Skeletal muscle tissue (tissue), 4 donors: ENCODE results near the gene MALT1. TPM values are rescaled to one million over a fixed set of nuclear protein-coding genes. Genes with fewer than 3 reads are reported as not detected.

Experiments
- H3K27ac ChIP-seq: one replicate; pipeline ENCODE4 v1.7.0; 2013; ENCODE audit warnings: mild to moderate bottlenecking, low read depth, low read length, inconsistent platforms
- H3K27me3 ChIP-seq, 3 donors: one replicate each; pipeline ENCODE4 v1.7.0; 2013; ENCODE audit warnings: low read length in 3 of 3; ENCODE audit not compliant: control insufficient read depth in 3 of 3, insufficient read depth in 3 of 3
- H3K36me3 ChIP-seq, 3 donors: one replicate each; pipeline ENCODE4 v1.7.0; 2013; ENCODE audit warnings: low read length in 3 of 3; ENCODE audit not compliant: control insufficient read depth in 3 of 3, insufficient read depth in 3 of 3
- H3K4me1 ChIP-seq, 3 donors: one replicate each; pipeline ENCODE4 v1.7.0; 2013; ENCODE audit warnings: low read length in 3 of 3, mild to moderate bottlenecking in 3 of 3; ENCODE audit not compliant: control insufficient read depth in 3 of 3, insufficient read depth in 3 of 3
- H3K4me3 ChIP-seq, 3 donors: one replicate each; pipeline ENCODE4 v1.7.0; 2013; ENCODE audit warnings: low read length in 3 of 3
- H3K9ac ChIP-seq, 3 donors: one replicate each; pipeline ENCODE4 v1.7.0; 2013; ENCODE audit warnings: low read length in 3 of 3, mild to moderate bottlenecking in 3 of 3, moderate library complexity in 2 of 3, low read depth in 1 of 3
- H3K9me3 ChIP-seq, 3 donors: one replicate each; pipeline ENCODE4 v1.7.0; 2013; ENCODE audit warnings: low read length in 3 of 3; ENCODE audit not compliant: control insufficient read depth in 3 of 3
- total RNA-seq: library from RNA; depleted of rRNA; stranded (reverse); fragments of >200 nt; gene quantifications from one replicate; pipeline ENCODE4 v1.2.3, GENCODE V29; 2014
- donor health status: Osteomylitis.

MALT1 gene
- total RNA-seq, 1 donor from 2014 or later: 24.0 TPM

GRCh38 chr18:58661423-58661822 lies 9.8 kb upstream of the MALT1 start:
- peaks cover 0 to 2% (median 0%) of the 10 kb centered on the region in 3 donors for H3K4me1 ChIP-seq
- H3K9ac ChIP-seq: no peak overlapping the region
- H3K4me3 ChIP-seq: no peak overlapping the region
- H3K27ac ChIP-seq: no peak overlapping the region
- H3K27me3 ChIP-seq: no peaks in the 10 kb centered on the region
- no peaks in the 10 kb centered on the region for H3K9me3 ChIP-seq
- H3K36me3 ChIP-seq: peaks cover 0 to 7% (median 0%) of the 10 kb centered on the region in 3 donors

DNA sequence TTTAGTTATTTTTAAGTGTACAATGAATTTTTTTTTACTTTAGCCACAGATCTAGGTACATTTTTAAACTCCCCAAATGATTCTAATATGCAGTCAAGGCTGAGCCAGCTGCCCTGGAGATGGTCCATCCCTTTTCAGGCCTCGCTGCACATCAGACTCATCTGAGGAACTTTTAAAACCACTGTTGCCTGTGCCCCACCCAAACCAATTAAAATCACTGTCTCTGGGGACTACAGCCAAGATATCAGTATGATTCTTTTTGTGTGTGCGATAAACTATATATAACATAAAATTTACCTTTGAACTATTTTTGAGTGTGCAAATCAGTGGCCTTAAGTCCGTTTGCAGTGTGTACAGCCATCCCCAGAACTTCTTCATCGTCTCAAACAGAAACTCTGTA lies 9.1 kb upstream of the MALT1 start:
- no peak overlapping the region for H3K4me3 ChIP-seq
- H3K36me3 ChIP-seq: peaks cover 0 to 7% (median 0%) of the 10 kb centered on the region in 3 donors
- no peaks in the 10 kb centered on the region for H3K9me3 ChIP-seq
- no peaks in the 10 kb centered on the region for H3K27me3 ChIP-seq
- H3K27ac ChIP-seq: no peak overlapping the region
- no peak overlapping the region for H3K9ac ChIP-seq
- peaks cover 0 to 2% (median 0%) of the 10 kb centered on the region in 3 donors for H3K4me1 ChIP-seq

- H3K27me3 ChIP-seq: no peaks in the 10 kb centered on the region
Measured at GRCh38 chr18:58666176-58666575, 5.1 kb upstream of the MALT1 start.

GRCh38 chr18:58668211-58668610 lies 3.1 kb upstream of the MALT1 start:
- Histone ChIP-seq H3K9me3 (no peaks in the 10 kb centered on the region), H3K27me3 (no peaks in the 10 kb centered on the region), H3K36me3 (no peaks in the 10 kb centered on the region), H3K9ac (no peak overlapping the region), H3K4me3 (no peak overlapping the region), H3K4me1 (peaks cover 11 to 18% (median 14%) of the 10 kb centered on the region in 3 donors), H3K27ac (no peak overlapping the region)

More at GRCh38 chr18:58666176-58666575, 5.1 kb upstream of the MALT1 start:
- Histone ChIP-seq H3K4me1 (peaks cover 7 to 13% (median 11%) of the 10 kb centered on the region in 3 donors), H3K36me3 (no peaks in the 10 kb centered on the region), H3K9me3 (no peaks in the 10 kb centered on the region), H3K9ac (no peak overlapping the region), H3K27ac (no peak overlapping the region), H3K4me3 (no peak overlapping the region)

DNA sequence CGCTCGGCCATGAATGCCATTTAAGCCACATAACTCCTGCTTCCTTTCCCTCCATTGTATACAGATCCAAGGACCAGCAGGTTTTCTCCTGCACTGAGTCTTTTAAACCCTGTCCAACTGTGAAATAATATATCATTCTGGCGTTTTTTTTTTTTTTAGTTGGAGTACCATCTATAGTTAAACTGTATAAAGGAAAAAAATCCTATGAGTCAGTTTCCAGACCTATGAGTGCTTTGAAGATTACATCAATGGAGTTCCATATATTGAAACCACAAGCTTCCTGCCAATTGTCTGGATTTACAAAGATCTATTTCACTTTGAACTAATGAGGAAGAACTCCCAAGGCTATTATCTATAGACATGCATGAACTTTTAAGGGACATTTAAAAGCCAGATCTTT lies 2.4 kb upstream of the MALT1 start:
- H3K27me3 ChIP-seq: no peaks in the 10 kb centered on the region
- H3K9me3 ChIP-seq: no peaks in the 10 kb centered on the region
- no peaks in the 10 kb centered on the region for H3K36me3 ChIP-seq
- no peak overlapping the region for H3K4me3 ChIP-seq
- no peak overlapping the region for H3K27ac ChIP-seq
- H3K4me1 ChIP-seq: peaks cover 11 to 18% (median 14%) of the 10 kb centered on the region in 3 donors
- no peak overlapping the region for H3K9ac ChIP-seq

- peaks cover 14 to 21% (median 14%) of the 10 kb centered on the region in 3 donors for H3K4me1 ChIP-seq
- no peaks in the 10 kb centered on the region for H3K36me3 ChIP-seq
- no peak overlapping the region for H3K9ac ChIP-seq
- H3K9me3 ChIP-seq: no peaks in the 10 kb centered on the region
- no peak overlapping the region for H3K27ac ChIP-seq
- H3K27me3 ChIP-seq: no peaks in the 10 kb centered on the region
- H3K4me3 ChIP-seq: no peak overlapping the region
Measured at GRCh38 chr18:58669731-58670378, 1.4 kb upstream of the MALT1 start.

- Histone ChIP-seq H3K4me3 (peak overlapping the region; percentile 75 to 77 (median 76)), H3K9ac (peak overlapping the region; percentile 12 to 79 (median 78)), H3K9me3 (no peaks in the 10 kb centered on the region), H3K27ac (peak overlapping the region; percentile 61), H3K4me1 (peaks cover 14 to 21% (median 14%) of the 10 kb centered on the region in 3 donors), H3K27me3 (no peaks in the 10 kb centered on the region), H3K36me3 (no peaks in the 10 kb centered on the region)
Measured at GRCh38 chr18:58670404-58671110, 708 bp upstream of the MALT1 start.

DNA sequence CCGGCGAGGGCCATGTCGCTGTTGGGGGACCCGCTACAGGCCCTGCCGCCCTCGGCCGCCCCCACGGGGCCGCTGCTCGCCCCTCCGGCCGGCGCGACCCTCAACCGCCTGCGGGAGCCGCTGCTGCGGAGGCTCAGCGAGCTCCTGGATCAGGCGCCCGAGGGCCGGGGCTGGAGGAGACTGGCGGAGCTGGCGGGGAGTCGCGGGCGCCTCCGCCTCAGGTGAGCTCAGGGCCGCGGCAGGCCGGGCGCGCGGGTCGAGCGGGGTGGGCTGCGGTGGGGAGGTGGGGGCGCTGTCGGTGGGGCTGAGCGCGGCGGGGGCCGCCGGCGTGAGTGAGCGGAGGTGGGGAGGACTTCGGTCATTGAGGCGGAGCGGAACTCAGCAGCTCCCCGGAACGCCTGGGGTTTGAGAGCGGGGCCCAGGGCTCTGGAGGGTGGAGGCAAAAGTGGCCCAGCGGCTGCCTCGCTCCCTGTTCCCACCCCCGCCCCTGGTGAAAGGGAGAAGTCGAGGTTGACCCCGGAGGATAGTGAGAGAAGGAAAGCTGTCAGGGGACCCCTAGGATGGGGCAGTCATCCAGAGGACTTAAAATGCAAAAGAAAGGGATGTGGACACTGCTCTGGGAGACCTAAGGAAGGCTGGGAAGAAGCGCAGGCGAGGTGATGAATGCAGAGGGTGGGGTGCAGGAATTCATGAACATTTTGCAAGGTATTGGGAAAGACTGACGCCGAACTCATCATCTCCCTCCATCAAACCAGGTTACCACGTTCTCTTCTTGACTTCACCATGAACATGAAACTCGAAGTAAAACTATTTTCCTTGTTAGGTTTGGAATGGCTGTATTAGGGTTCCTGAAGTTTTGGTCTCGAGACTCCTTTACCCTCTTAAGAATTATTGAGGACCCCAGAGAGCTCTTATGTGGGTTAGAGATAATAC lies 633 bp downstream of the MALT1 start:
- Histone ChIP-seq H3K4me1 (peaks cover 14 to 21% (median 14%) of the 10 kb centered on the region in 3 donors), H3K27ac (peak overlapping the region; percentile 81), H3K9me3 (no peaks in the 10 kb centered on the region), H3K27me3 (no peaks in the 10 kb centered on the region), H3K9ac (peak overlapping the region; percentile 59 to 92 (median 85)), H3K36me3 (no peaks in the 10 kb centered on the region), H3K4me3 (peak overlapping the region; percentile 72 to 86 (median 84))

DNA sequence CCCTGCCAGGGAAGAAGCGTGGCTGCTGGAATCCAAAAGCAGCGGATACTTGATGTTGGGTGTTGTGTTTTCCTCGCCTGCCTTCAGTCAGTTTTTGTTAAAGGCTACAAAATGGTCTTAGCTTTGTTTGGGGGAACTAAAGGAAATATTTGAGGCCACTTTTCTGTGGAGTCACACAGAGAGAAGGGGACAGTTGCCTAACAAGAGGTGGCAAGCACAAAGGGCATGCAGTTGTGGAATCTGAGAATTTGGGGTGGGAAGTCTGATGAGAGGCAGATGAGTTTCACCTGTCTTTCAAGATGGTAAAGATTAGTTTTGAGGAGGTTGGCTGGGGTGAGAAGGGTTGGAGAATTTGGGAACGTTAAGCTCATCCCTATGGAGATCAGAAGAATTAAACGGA lies 2.9 kb downstream of the MALT1 start:
- Histone ChIP-seq H3K4me3 (no peak overlapping the region), H3K4me1 (peaks cover 14 to 28% (median 16%) of the 10 kb centered on the region in 3 donors), H3K36me3 (no peaks in the 10 kb centered on the region), H3K9me3 (no peaks in the 10 kb centered on the region), H3K27ac (no peak overlapping the region), H3K9ac (no peak overlapping the region), H3K27me3 (no peaks in the 10 kb centered on the region)
